DND-41 (cell line): Measurements from ENCODE around the gene RNF130.
"Not testable (repeated sequence)": the region's sequence is repeated elsewhere in the genome, so short reads cannot be mapped to it uniquely, and the experiment has no call there.

Experiments used
- ATAC-seq: fragments of 200-7000 bp; cut with Tn5 transposase; 3 replicates; pipeline ENCODE4 v1.9.1; 2021; ENCODE audit warnings: low read depth; ENCODE audit not compliant: insufficient read depth
- DNase-seq: peaks from one replicate; pipeline ENCODE4 v3.0.0-alpha.2; 2020
- H2AFZ ChIP-seq: 2 replicates; pipeline ENCODE4 v1.6.0; 2012; ENCODE audit warnings: low read depth, low read length
- H3K27ac ChIP-seq: 2 replicates; pipeline ENCODE4 v1.5.1; 2012; ENCODE audit warnings: low read length, inconsistent platforms
- H3K27me3 ChIP-seq: fragments of 200-600 bp; sonication (generic); 2 replicates; pipeline ENCODE4 v1.6.0; 2012; ENCODE audit warnings: low read length, mild to moderate bottlenecking, inconsistent platforms; ENCODE audit not compliant: insufficient read depth, poor library complexity
- H3K36me3 ChIP-seq: 2 replicates; pipeline ENCODE4 v1.5.1; 2012; ENCODE audit warnings: low read length, inconsistent platforms; ENCODE audit not compliant: insufficient read depth
- H3K4me1 ChIP-seq: 2 replicates; pipeline ENCODE4 v1.5.1; 2012; ENCODE audit warnings: mild to moderate bottlenecking, low read length; ENCODE audit not compliant: insufficient read depth
- H3K4me2 ChIP-seq: 2 replicates; pipeline ENCODE4 v1.6.0; 2012; ENCODE audit warnings: mild to moderate bottlenecking, moderate library complexity, low read length, inconsistent platforms; ENCODE audit not compliant: insufficient read depth
- H3K4me3 ChIP-seq, 2 experiments: fragments of 200-600 bp in 1 of 2; shearing (Covaris generic) in 1 of 2; 2 replicates each; pipeline ENCODE4 v1.5.1; 2012 to 2016; ENCODE audit warnings: inconsistent platforms in 2 of 2, low read length in 2 of 2, mild to moderate bottlenecking in 2 of 2, low read depth in 1 of 2, moderate library complexity in 1 of 2
- H3K79me2 ChIP-seq: 2 replicates; pipeline ENCODE4 v1.6.0; 2012; ENCODE audit warnings: low read length, inconsistent platforms; ENCODE audit not compliant: insufficient read depth
- H3K9ac ChIP-seq: 2 replicates; pipeline ENCODE4 v1.6.0; 2012; ENCODE audit warnings: low read depth, mild to moderate bottlenecking, inconsistent platforms, low read length, moderate library complexity
- H3K9me3 ChIP-seq: 2 replicates; pipeline ENCODE4 v1.5.1; 2012; ENCODE audit warnings: low read length, moderate library complexity, mild to moderate bottlenecking, inconsistent platforms; ENCODE audit not compliant: insufficient read depth, severe bottlenecking
- H4K20me1 ChIP-seq: 2 replicates; pipeline ENCODE4 v1.6.0; 2012; ENCODE audit warnings: low read length; ENCODE audit not compliant: insufficient read depth
- CTCF ChIP-seq: IDR thresholded peaks from 2 replicates; pipeline ENCODE4 v1.5.1; 2012; ENCODE audit warnings: borderline replicate concordance, low read length, moderate library complexity, mild to moderate bottlenecking; ENCODE audit not compliant: poor library complexity, severe bottlenecking; ENCODE audit errors: extremely low read depth
- EZH2 ChIP-seq: IDR thresholded peaks from 3 replicates; pipeline ENCODE4 v1.6.1; 2012; ENCODE audit warnings: borderline replicate concordance, low read depth, mild to moderate bottlenecking, moderate library complexity, low read length, inconsistent platforms; ENCODE audit not compliant: severe bottlenecking

Gene RNF130

GRCh38 chr5:180021900-180022299 is 49.7 kb downstream of the RNF130 start:
- Histone ChIP-seq H3K79me2 (no peaks in the 10 kb centered on the region), H3K4me3 (no peak overlapping the region), H3K27ac (no peak overlapping the region), H4K20me1 (no peaks in the 10 kb centered on the region), H3K4me1 (no peaks in the 10 kb centered on the region), H3K9me3 (no peaks in the 10 kb centered on the region), H2AFZ (no peak overlapping the region), H3K36me3 (no peaks in the 10 kb centered on the region), H3K4me2 (no peak overlapping the region), H3K9ac (no peak overlapping the region), H3K27me3 (no peaks in the 10 kb centered on the region)
- no peak for TF ChIP-seq EZH2
- no peak for TF ChIP-seq CTCF
- DNase-seq, result no peak
- ATAC-seq, result no peak

GRCh38 chr5:180020176-180020575 is 51.4 kb downstream of the RNF130 start:
- Histone ChIP-seq H3K9ac (no peak overlapping the region), H3K27ac (no peak overlapping the region), H3K79me2 (no peaks in the 10 kb centered on the region), H3K9me3 (no peaks in the 10 kb centered on the region), H3K4me3 (no peak overlapping the region), H3K4me1 (no peaks in the 10 kb centered on the region), H4K20me1 (no peaks in the 10 kb centered on the region), H3K27me3 (no peaks in the 10 kb centered on the region), H2AFZ (no peak overlapping the region), H3K4me2 (no peak overlapping the region), H3K36me3 (no peaks in the 10 kb centered on the region)
- ATAC-seq, result no peak
- DNase-seq, result no peak
- TF ChIP-seq CTCF, result no peak
- TF ChIP-seq EZH2, result no peak

- Histone ChIP-seq H3K4me2 (no peak overlapping the region), H3K4me3 (no peak overlapping the region), H3K4me1 (no peaks in the 10 kb centered on the region), H4K20me1 (no peaks in the 10 kb centered on the region), H3K27me3 (no peaks in the 10 kb centered on the region), H3K36me3 (no peaks in the 10 kb centered on the region), H3K27ac (no peak overlapping the region), H3K9ac (no peak overlapping the region), H3K9me3 (no peaks in the 10 kb centered on the region), H3K79me2 (no peaks in the 10 kb centered on the region), H2AFZ (no peak overlapping the region)
- no peak for ATAC-seq
- DNase-seq, result no peak
- no peak for TF ChIP-seq EZH2
- TF ChIP-seq CTCF, result no peak
These were observed 53.1 kb downstream of the RNF130 start for GRCh38 chr5:180018347-180019060.

- H3K4me3 ChIP-seq, H4K20me1 ChIP-seq, H3K9me3 ChIP-seq, H3K9ac ChIP-seq, H3K27ac ChIP-seq, H3K36me3 ChIP-seq, H2AFZ ChIP-seq, H3K79me2 ChIP-seq, H3K27me3 ChIP-seq, ATAC-seq, H3K4me1 ChIP-seq, H3K4me2 ChIP-seq, DNase-seq: not testable (repeated sequence)
These were observed 56.0 kb downstream of the RNF130 start for GRCh38 chr5:180015523-180015922.
